Upper lobe of left lung (tissue), 6 donors: Measurements from ENCODE around the gene TRAF2. TPM values are rescaled to one million over a fixed set of nuclear protein-coding genes. Genes with fewer than 3 reads are reported as not detected.
"Not testable (repeated sequence)": the region's sequence is repeated elsewhere in the genome, so short reads cannot be mapped to it uniquely, and the experiment has no call there.

Source experiments
- ATAC-seq, 2 donors: fragments of 200-7000 bp; cut with Tn5 transposase; one replicate each; pipeline ENCODE4 v1.9.1; 2022; ENCODE audit warnings: mild to moderate bottlenecking in 2 of 2, moderate library complexity in 2 of 2; ENCODE audit not compliant: low FRiP score in 2 of 2
- DNase-seq, 2 donors: peaks; one replicate each; pipeline ENCODE4 v3.0.0-alpha.2; 2019 to 2020
- H3K27ac ChIP-seq, 4 donors: fragments of 200-600 bp; sonication (generic); one replicate each; pipeline ENCODE4 v1.5.1; 2016 to 2019
- H3K27me3 ChIP-seq, 4 donors: fragments of 200-600 bp; sonication (generic); one replicate each; pipeline ENCODE4 v1.5.1; 2017 to 2019
- H3K36me3 ChIP-seq, 4 donors: fragments of 200-600 bp; sonication (generic); one replicate each; pipeline ENCODE4 v1.5.1; 2016 to 2019
- H3K4me1 ChIP-seq, 4 donors: fragments of 200-600 bp; sonication (generic); one replicate each; pipeline ENCODE4 v1.5.1; 2018 to 2019
- H3K4me3 ChIP-seq, 4 donors: fragments of 200-600 bp; sonication (generic); one replicate each; pipeline ENCODE4 v1.5.1; 2017 to 2019; ENCODE audit warnings: mild to moderate bottlenecking in 2 of 4, moderate library complexity in 1 of 4
- H3K9me3 ChIP-seq, 4 donors: fragments of 200-600 bp; sonication (generic); one replicate each; pipeline ENCODE4 v1.5.1; 2018 to 2019
- EP300 ChIP-seq, 4 donors: sonication (generic); formaldehyde crosslinking; IDR thresholded peaks; one replicate each; pipeline ENCODE4 v1.5.1; 2017; ENCODE audit warnings: antibody characterized with exemption in 4 of 4, control low read depth in 2 of 4
- POLR2A ChIP-seq, 4 donors: fragments of 450-650 bp; IDR thresholded peaks; one replicate each; pipeline ENCODE4 v1.5.1; 2016 to 2017; ENCODE audit warnings: antibody characterized with exemption in 4 of 4, mild to moderate bottlenecking in 2 of 4
- POLR2AphosphoS5 ChIP-seq, 2 donors: sonication (generic); formaldehyde crosslinking; IDR thresholded peaks; one replicate each; pipeline ENCODE4 v1.5.1; 2017; ENCODE audit warnings: antibody characterized with exemption in 2 of 2
- WGBS, 2 donors: methylation state at CpG; one replicate each; pipeline ENCODE4 v1.1.5; 2017 to 2018; 5-methylcytosine and 5-hydroxymethylcytosine counted together
- total RNA-seq, 6 donors: library from RNA; depleted of rRNA in 4 of 6; stranded (reverse); fragments of >200 nt in 4 of 6; gene quantifications; one replicate each; pipeline versions ENCODE4 v1.1.0 to v1.2.1, GENCODE V29; 2016 to 2021
- TF ChIP-seq, protein P1 (sequence below), 6 experiments: fragments of 450-650 bp in 4 of 6; fragments of 200-600 bp in 2 of 6; sonication (generic) in 2 of 6; IDR thresholded peaks; one replicate each; pipeline ENCODE4 v1.5.1; 2016 to 2019; ENCODE audit warnings: antibody characterized with exemption in 6 of 6
- donor health status: DM: no; HTN: no; CAD: no; lungs with moderate emphysema.
- donor health status: DM: no; HTN: yes; CAD: no; lungs with severe emphysema.

TRAF2 gene
- total RNA-seq, 6 donors from 2014 or later: 10.6 to 20.8 (median 13.4) TPM

DNA sequence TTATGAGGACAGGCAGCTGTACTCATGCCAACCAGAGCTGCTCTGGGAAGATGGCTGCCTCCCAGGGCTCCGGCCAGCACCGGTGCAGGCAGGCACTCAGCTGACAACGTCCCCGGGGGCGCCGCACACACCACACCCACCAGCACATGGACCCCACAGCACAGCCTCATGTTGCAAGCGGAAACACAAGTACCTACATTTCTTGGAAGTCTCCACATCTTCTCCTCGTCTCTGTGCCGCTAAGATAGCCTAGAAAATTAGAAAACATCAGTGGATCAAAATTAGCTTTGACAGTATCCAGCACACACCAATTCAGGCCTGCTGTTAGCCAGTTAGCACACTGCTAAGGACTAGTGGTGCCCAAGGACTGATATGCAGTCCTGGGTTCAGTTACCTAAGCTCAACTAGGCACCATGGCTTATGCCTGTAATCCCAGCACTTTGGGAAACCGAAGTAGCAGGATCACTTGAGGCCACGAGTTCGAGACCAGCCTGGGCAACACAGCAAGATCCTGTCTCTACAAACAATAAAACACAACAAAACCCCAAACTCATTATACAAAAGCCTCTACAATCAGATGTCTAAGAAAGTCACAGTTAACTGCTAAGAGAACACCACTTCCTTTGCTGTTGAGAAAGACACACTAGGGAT lies 22.6 kb upstream of the TRAF2 start:
- peaks cover 0 to 4% (median 0%) of the 10 kb centered on the region in 4 donors for H3K9me3 ChIP-seq
- H3K27me3 ChIP-seq: no peaks in the 10 kb centered on the region
- ATAC-seq (no peak), DNase-seq (peak in 1 of 2 donors; percentile 65)
- H3K27ac ChIP-seq: no peak overlapping the region
- TF ChIP-seq EP300 (IDR thresholded peaks at IDR 0.05) (no peak), POLR2AphosphoS5 (IDR thresholded peaks at IDR 0.05) (no peak), POLR2A (IDR thresholded peaks at IDR 0.05) (no peak)
- TF ChIP-seq, protein P1, sequence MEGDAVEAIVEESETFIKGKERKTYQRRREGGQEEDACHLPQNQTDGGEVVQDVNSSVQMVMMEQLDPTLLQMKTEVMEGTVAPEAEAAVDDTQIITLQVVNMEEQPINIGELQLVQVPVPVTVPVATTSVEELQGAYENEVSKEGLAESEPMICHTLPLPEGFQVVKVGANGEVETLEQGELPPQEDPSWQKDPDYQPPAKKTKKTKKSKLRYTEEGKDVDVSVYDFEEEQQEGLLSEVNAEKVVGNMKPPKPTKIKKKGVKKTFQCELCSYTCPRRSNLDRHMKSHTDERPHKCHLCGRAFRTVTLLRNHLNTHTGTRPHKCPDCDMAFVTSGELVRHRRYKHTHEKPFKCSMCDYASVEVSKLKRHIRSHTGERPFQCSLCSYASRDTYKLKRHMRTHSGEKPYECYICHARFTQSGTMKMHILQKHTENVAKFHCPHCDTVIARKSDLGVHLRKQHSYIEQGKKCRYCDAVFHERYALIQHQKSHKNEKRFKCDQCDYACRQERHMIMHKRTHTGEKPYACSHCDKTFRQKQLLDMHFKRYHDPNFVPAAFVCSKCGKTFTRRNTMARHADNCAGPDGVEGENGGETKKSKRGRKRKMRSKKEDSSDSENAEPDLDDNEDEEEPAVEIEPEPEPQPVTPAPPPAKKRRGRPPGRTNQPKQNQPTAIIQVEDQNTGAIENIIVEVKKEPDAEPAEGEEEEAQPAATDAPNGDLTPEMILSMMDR (IDR thresholded peaks at IDR 0.05): no peak
- H3K4me3 ChIP-seq: no peak overlapping the region
- 94% methylated on average over 12 of the region's 12 CpGs for WGBS, 2 donors
- H3K36me3 ChIP-seq: peaks cover 11 to 39% (median 33%) of the 10 kb centered on the region in 4 donors
- H3K4me1 ChIP-seq: peaks cover 20 to 40% (median 24%) of the 10 kb centered on the region in 4 donors

GRCh38 chr9:136865041-136865767 lies 21.1 kb upstream of the TRAF2 start:
- WGBS, 2 donors: 63 to 66% methylated on average over 9 to 11 of the region's 11 CpGs
- Histone ChIP-seq H3K27me3 (no peaks in the 10 kb centered on the region), H3K9me3 (peaks cover 0 to 4% (median 0%) of the 10 kb centered on the region in 4 donors), H3K4me3 (peak overlapping the region; percentile 71 to 100 (median 97)), H3K4me1 (peaks cover 17 to 30% (median 19%) of the 10 kb centered on the region in 4 donors), H3K36me3 (peaks cover 11 to 36% (median 33%) of the 10 kb centered on the region in 4 donors), H3K27ac (peak overlapping the region; percentile 86 to 94 (median 92))
- ATAC-seq (peak in 1 of 2 donors; percentile 0), DNase-seq (no peak)
- no peak for TF ChIP-seq EP300 (IDR thresholded peaks at IDR 0.05)
- TF ChIP-seq POLR2A (IDR thresholded peaks at IDR 0.05): no peak
- no peak for TF ChIP-seq POLR2AphosphoS5 (IDR thresholded peaks at IDR 0.05)
- TF ChIP-seq, protein P1 (IDR thresholded peaks at IDR 0.05): no peak

- WGBS, 2 donors: 0 to 5% methylated on average over 5 to 8 of the region's 20 CpGs
- Histone ChIP-seq H3K36me3 (peaks cover 11 to 32% (median 31%) of the 10 kb centered on the region in 4 donors), H3K27me3 (no peaks in the 10 kb centered on the region), H3K9me3 (peaks cover 0 to 4% (median 0%) of the 10 kb centered on the region in 4 donors), H3K4me1 (peaks cover 17 to 30% (median 19%) of the 10 kb centered on the region in 4 donors), H3K4me3 (peak overlapping the region; percentile 71 to 100 (median 97)), H3K27ac (peak overlapping the region; percentile 86 to 94 (median 92))
- ATAC-seq (peak; percentile 1 to 49), DNase-seq (no peak)
- TF ChIP-seq, protein P1 (IDR thresholded peaks at IDR 0.05): no peak
- TF ChIP-seq POLR2A (IDR thresholded peaks at IDR 0.05) (no peak), EP300 (IDR thresholded peaks at IDR 0.05) (no peak), POLR2AphosphoS5 (IDR thresholded peaks at IDR 0.05) (no peak)
Observed at GRCh38 chr9:136865768-136866103, 20.6 kb upstream of the TRAF2 start.

GRCh38 chr9:136866898-136867421 lies 19.4 kb upstream of the TRAF2 start:
- not testable (repeated sequence) for H3K27me3 ChIP-seq, ATAC-seq, H3K9me3 ChIP-seq
- peaks cover 17 to 30% (median 19%) of the 10 kb centered on the region in 4 donors for H3K4me1 ChIP-seq
- H3K36me3 ChIP-seq: peaks cover 9 to 20% (median 19%) of the 10 kb centered on the region in 4 donors
- WGBS, 2 donors: 79 to 87% methylated on average over 29 of the region's 29 CpGs
- peak overlapping the region; percentile 62 to 92 (median 89) for H3K27ac ChIP-seq
- peak overlapping the region; percentile 66 to 100 (median 84) for H3K4me3 ChIP-seq
- peak in 1 of 2 donors; percentile 38 for DNase-seq

GRCh38 chr9:136867480-136867879 lies 18.8 kb upstream of the TRAF2 start:
- no peak for TF ChIP-seq POLR2A (IDR thresholded peaks at IDR 0.05)
- TF ChIP-seq, protein P1 (IDR thresholded peaks at IDR 0.05): no peak
- DNase-seq (peak in 1 of 2 donors; percentile 50), ATAC-seq (no peak)
- Histone ChIP-seq H3K9me3 (peaks cover 0 to 4% (median 0%) of the 10 kb centered on the region in 4 donors), H3K27ac (no peak overlapping the region), H3K36me3 (peaks cover 9 to 14% (median 14%) of the 10 kb centered on the region in 4 donors), H3K4me3 (no peak overlapping the region), H3K4me1 (peaks cover 17 to 30% (median 19%) of the 10 kb centered on the region in 4 donors), H3K27me3 (no peaks in the 10 kb centered on the region)
- WGBS, 2 donors: 98% methylated on average over 17 to 18 of the region's 18 CpGs
